Kasumi-1 (cell line): Measurements from ENCODE around the gene OSER1.
"Not testable (repeated sequence)": the region's sequence is repeated elsewhere in the genome, so short reads cannot be mapped to it uniquely, and the experiment has no call there.

Experiments used
- DNase-seq, 2 experiments: peaks; one replicate each; lab custom pipeline; 2025; lab: John Stamatoyannopoulos, UW

The OSER1 gene

GRCh38 chr20:44200983-44201382, 9.6 kb downstream of the OSER1 start:
- DNase-seq: no peak

- DNase-seq: no peak
These were observed 10.2 kb downstream of the OSER1 start for GRCh38 chr20:44200371-44200770.

GRCh38 chr20:44199877-44200276, 10.7 kb downstream of the OSER1 start:
- no peak for DNase-seq

- DNase-seq: no peak
These were observed 11.7 kb downstream of the OSER1 start for GRCh38 chr20:44198872-44199271.

GRCh38 chr20:44196271-44196670, 14.3 kb downstream of the OSER1 start:
- peak; percentile 14 to 38 for DNase-seq

- DNase-seq: no peak
These were observed 15.0 kb downstream of the OSER1 start for GRCh38 chr20:44195605-44196004.

GRCh38 chr20:44193801-44194200, 16.8 kb downstream of the OSER1 start:
- no peak for DNase-seq

GRCh38 chr20:44191640-44192039, 18.9 kb downstream of the OSER1 start:
- not testable (repeated sequence) for DNase-seq

GRCh38 chr20:44190197-44190852, 20.2 kb downstream of the OSER1 start:
- peak; percentile 59 to 73 for DNase-seq

GRCh38 chr20:44188752-44189151, 21.8 kb downstream of the OSER1 start:
- DNase-seq: no peak

- DNase-seq: no peak
These were observed 22.5 kb downstream of the OSER1 start for GRCh38 chr20:44187772-44188709.

- DNase-seq: peak in 1 of 2 experiments; percentile 7
These were observed 23.4 kb downstream of the OSER1 start, which contains the start of gene JPH2 for GRCh38 chr20:44187054-44187771. JPH2 (minus strand) TSS chr20:44187188; CDS start chr20:44186705, 483 bp downstream.

GRCh38 chr20:44186674-44187053, 23.9 kb downstream of the OSER1 start:
- DNase-seq: no peak

- DNase-seq: no peak
These were observed 24.4 kb downstream of the OSER1 start for GRCh38 chr20:44186201-44186600.

GRCh38 chr20:44185574-44185973, 25.0 kb downstream of the OSER1 start:
- no peak for DNase-seq

GRCh38 chr20:44183282-44183681, 27.3 kb downstream of the OSER1 start:
- DNase-seq: no peak

GRCh38 chr20:44182863-44183262, 27.7 kb downstream of the OSER1 start:
- no peak for DNase-seq

GRCh38 chr20:44182135-44182765, 28.3 kb downstream of the OSER1 start:
- no peak for DNase-seq

GRCh38 chr20:44181611-44182010, 29.0 kb downstream of the OSER1 start:
- DNase-seq: no peak

- DNase-seq: no peak
These were observed 29.8 kb downstream of the OSER1 start for GRCh38 chr20:44180814-44181213.

GRCh38 chr20:44176833-44177534, 33.6 kb downstream of the OSER1 start:
- no peak for DNase-seq
